Type B pancreatic cell (in vitro differentiated cells): ENCODE data around the gene SPRR3. TPM values are rescaled to one million over a fixed set of nuclear protein-coding genes. Genes with fewer than 3 reads are reported as not detected.

Experiments
- DNase-seq: peaks from one replicate; pipeline ENCODE4 v3.0.0; 2021; ENCODE audit warnings: mixed read lengths; ENCODE audit not compliant: unreplicated experiment; ENCODE audit errors: extremely low spot score
- H3K27ac Mint-ChIP-seq: 2 replicates; pipeline ENCODE4 v1.8.0; 2021; ENCODE audit warnings: mild to moderate bottlenecking, mixed read lengths
- H3K27me3 Mint-ChIP-seq: 2 replicates; pipeline ENCODE4 v1.8.0; 2021; ENCODE audit warnings: mixed read lengths
- H3K36me3 Mint-ChIP-seq: 2 replicates; pipeline ENCODE4 v1.8.0; 2021; ENCODE audit warnings: mixed read lengths
- H3K4me1 Mint-ChIP-seq: one replicate; pipeline ENCODE4 v1.8.0; 2021; ENCODE audit warnings: mixed read lengths; ENCODE audit not compliant: unreplicated experiment
- H3K4me3 Mint-ChIP-seq: 2 replicates; pipeline ENCODE4 v1.8.0; 2021; ENCODE audit warnings: mild to moderate bottlenecking, mixed read lengths
- H3K9me3 Mint-ChIP-seq: 2 replicates; pipeline ENCODE4 v1.8.0; 2021; ENCODE audit warnings: mixed read lengths
- total RNA-seq: library from RNA; stranded (reverse); gene quantifications from 2 replicates; pipeline ENCODE4 v1.2.1, GENCODE V29; 2021; ENCODE audit warnings: low replicate concordance
- TF ChIP-seq, protein P1 (sequence below): fragments of 200-600 bp; sonication (generic); conservative IDR thresholded peaks from 2 replicates; pipeline ENCODE4 v1.5.0; 2021; ENCODE audit warnings: antibody characterized with exemption, mild to moderate bottlenecking

SPRR3 gene
- total RNA-seq, 1 donor from 2014 or later = 155 TPM

DNA sequence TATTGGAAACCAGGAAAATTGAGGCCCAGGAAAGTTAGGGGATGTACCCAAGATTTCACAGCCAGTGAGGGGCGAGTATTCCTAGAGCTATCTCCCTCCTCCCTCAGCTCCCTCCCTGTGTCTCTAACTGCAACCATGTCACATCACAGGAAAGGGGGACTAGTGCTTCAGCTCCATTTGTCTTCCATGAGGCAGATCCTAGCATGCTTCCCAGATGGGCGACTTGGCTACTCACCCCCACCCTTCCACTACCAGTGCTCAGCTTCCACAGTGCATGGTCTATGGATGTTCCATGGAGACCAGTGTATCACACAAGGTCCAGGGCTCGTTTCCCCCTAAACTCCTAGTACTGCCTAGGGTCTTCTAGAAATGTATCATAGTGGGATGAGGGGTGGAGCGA is 35.7 kb upstream of the SPRR3 start:
- Mint-ChIP-seq H3K4me3 (no peak overlapping the region), H3K36me3 (no peaks in the 10 kb centered on the region), H3K27me3 (no peaks in the 10 kb centered on the region), H3K4me1 (no peaks in the 10 kb centered on the region), H3K27ac (no peak overlapping the region), H3K9me3 (peaks cover 9% of the 10 kb centered on the region)
- DNase-seq = peak; percentile 25
- TF ChIP-seq, protein P1, sequence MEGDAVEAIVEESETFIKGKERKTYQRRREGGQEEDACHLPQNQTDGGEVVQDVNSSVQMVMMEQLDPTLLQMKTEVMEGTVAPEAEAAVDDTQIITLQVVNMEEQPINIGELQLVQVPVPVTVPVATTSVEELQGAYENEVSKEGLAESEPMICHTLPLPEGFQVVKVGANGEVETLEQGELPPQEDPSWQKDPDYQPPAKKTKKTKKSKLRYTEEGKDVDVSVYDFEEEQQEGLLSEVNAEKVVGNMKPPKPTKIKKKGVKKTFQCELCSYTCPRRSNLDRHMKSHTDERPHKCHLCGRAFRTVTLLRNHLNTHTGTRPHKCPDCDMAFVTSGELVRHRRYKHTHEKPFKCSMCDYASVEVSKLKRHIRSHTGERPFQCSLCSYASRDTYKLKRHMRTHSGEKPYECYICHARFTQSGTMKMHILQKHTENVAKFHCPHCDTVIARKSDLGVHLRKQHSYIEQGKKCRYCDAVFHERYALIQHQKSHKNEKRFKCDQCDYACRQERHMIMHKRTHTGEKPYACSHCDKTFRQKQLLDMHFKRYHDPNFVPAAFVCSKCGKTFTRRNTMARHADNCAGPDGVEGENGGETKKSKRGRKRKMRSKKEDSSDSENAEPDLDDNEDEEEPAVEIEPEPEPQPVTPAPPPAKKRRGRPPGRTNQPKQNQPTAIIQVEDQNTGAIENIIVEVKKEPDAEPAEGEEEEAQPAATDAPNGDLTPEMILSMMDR = no peak

GRCh38 chr1:152967201-152967600 is 34.3 kb upstream of the SPRR3 start:
- Mint-ChIP-seq H3K27ac (peak overlapping the region; percentile 3), H3K4me3 (no peak overlapping the region), H3K9me3 (peaks cover 4% of the 10 kb centered on the region), H3K27me3 (no peaks in the 10 kb centered on the region), H3K4me1 (no peaks in the 10 kb centered on the region), H3K36me3 (no peaks in the 10 kb centered on the region)
- peak; percentile 34 for DNase-seq
- TF ChIP-seq, protein P1 = no peak

DNA sequence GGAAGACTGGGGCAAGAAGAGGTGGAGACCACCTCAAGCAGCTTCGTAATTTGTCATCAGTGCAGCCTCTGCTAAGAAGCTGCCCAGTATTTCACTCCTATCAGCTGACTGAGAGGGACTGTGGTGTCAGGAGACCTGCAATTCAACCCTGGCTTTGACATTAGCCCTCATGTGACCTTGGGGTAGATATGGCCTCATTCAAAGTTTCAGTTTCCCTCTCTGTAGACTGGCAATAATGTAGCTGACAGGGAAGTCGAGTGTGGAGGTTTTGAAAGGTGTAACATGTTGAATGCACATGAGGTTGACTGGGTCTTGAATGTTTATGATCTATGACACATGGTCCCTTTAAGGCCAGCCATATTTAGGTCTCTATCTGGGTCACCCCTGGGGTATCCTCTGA is 33.3 kb upstream of the SPRR3 start:
- Mint-ChIP-seq H3K27me3 (no peaks in the 10 kb centered on the region), H3K27ac (peak overlapping the region; percentile 88), H3K36me3 (no peaks in the 10 kb centered on the region), H3K4me3 (no peak overlapping the region), H3K4me1 (no peaks in the 10 kb centered on the region), H3K9me3 (peaks cover 4% of the 10 kb centered on the region)
- TF ChIP-seq, protein P1 = no peak
- DNase-seq = peak; percentile 2

GRCh38 chr1:152969036-152969435 is 32.5 kb upstream of the SPRR3 start:
- peak overlapping the region; percentile 88 for H3K27ac Mint-ChIP-seq
- H3K4me3 Mint-ChIP-seq = peak overlapping the region; percentile 33
- no peaks in the 10 kb centered on the region for H3K4me1 Mint-ChIP-seq
- H3K36me3 Mint-ChIP-seq = no peaks in the 10 kb centered on the region
- DNase-seq = peak; percentile 59
- no peaks in the 10 kb centered on the region for H3K9me3 Mint-ChIP-seq
- no peaks in the 10 kb centered on the region for H3K27me3 Mint-ChIP-seq
- TF ChIP-seq, protein P1 = no peak

DNA sequence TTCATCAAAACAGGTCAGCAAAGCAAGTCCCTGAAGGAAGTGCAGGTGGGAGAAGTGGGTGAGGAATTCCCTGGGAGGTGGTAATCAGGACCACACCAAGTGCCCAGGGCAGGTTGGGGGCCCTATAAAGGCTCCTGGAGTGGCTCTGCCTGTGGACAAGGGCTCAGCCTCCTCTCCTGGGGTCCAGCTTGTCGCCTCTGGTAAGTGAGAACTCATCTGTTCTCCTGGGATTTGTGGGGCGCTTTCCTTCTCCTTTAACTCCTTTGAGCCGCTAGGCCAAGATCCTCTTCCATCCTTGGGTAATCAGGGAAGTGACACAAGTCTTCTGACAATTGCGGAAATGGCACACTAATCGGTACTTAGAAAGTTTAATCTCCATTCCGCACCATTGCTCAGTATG is 31.1 kb upstream of the SPRR3 start, which contains the start of gene SPRR4:
TSS of gene SPRR4 (plus strand) at position 154 of the 400 bp plus-strand sequence. CDS start 1,243 bp downstream, outside the sequence.
- DNase-seq = peak; percentile 36
- TF ChIP-seq, protein P1 = no peak
- H3K9me3 Mint-ChIP-seq = no peaks in the 10 kb centered on the region
- no peaks in the 10 kb centered on the region for H3K36me3 Mint-ChIP-seq
- no peaks in the 10 kb centered on the region for H3K4me1 Mint-ChIP-seq
- H3K27ac Mint-ChIP-seq = no peak within 1 kb of the TSS
- H3K4me3 Mint-ChIP-seq = no peak within 1 kb of the TSS
- H3K27me3 Mint-ChIP-seq = no peaks in the 10 kb centered on the region
